Stimulated activated CD4-positive, alpha-beta T cell treated with anti-CD3 and anti-CD28 coated beads, Interleukin-12 subunit alpha, Interleukin-12 subunit beta, amount 100 ng/mL, for 4 hours (primary cell): Measurements from ENCODE around the gene APCDD1L.

Source experiments
- DNase-seq: peaks from one replicate; pipeline ENCODE4 v3.0.0-alpha.2; 2020

APCDD1L gene

DNA sequence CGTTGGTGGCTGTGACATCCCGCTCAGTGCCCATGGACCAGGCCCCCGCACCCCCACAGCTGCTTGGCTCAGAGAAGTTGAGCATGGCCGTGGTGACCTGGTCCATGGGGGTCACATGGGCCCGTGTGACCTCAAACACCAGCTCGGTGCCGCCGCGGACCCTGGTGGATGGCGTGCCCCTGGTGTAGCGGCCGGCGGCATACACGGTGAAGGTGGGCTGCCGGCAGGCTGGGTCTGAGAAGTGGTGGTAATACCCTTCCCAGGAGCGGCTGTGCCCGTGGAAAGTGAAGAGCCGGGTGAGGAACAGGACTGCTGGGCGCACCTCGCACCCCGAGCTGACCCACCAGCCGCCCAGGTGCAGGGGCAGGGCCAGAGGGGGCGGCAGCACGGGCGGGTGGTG is 54.1 kb downstream of the APCDD1L start:
- DNase-seq, result no peak

- no peak for DNase-seq
Observed at GRCh38 chr20:58459058-58459750, 56.0 kb downstream of the APCDD1L start.

- no peak for DNase-seq
Observed at GRCh38 chr20:58458342-58459057, 56.7 kb downstream of the APCDD1L start.

- no peak for DNase-seq
Observed at GRCh38 chr20:58457083-58457695, 58.0 kb downstream of the APCDD1L start.

DNA sequence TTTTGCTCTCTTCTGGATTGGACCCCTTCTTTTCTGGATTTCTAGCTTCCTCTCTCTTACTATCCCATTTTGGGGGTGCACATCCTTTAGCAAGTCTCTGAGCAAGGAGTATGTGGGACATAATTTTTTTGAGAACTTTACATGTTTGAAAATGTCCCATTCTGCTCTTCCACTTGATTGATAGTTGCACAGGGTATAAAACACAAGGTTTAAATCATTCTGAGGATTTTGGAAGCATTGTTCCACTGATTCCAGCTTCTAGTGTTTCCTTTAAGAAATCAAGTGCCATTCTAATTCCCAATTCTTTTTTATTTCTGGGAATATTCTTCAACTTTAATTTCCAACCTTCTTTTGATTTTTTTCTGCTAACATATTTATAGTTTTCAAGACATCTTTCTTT is 60.7 kb downstream of the APCDD1L start:
- DNase-seq, result no peak

DNA sequence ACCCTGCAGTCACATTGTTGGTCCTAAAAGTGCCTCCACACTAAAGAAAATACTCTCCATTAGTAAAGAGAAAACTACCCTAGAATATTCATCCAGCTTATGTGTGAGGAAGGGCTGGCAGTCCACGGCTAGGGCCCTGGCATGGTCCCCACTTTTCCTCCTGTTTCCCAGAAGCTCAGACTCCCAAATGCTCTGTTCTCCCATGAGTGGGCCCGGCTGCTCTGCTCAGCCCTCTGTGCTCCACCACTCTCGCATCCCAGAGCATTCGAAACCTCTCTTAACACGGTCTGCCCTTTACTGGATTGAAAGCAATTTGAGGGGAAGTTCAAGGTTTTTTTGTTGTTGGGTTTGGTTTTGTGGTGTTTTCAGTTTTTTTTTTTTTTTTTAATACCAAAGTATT is 61.8 kb downstream of the APCDD1L start:
- DNase-seq, result no peak

DNA sequence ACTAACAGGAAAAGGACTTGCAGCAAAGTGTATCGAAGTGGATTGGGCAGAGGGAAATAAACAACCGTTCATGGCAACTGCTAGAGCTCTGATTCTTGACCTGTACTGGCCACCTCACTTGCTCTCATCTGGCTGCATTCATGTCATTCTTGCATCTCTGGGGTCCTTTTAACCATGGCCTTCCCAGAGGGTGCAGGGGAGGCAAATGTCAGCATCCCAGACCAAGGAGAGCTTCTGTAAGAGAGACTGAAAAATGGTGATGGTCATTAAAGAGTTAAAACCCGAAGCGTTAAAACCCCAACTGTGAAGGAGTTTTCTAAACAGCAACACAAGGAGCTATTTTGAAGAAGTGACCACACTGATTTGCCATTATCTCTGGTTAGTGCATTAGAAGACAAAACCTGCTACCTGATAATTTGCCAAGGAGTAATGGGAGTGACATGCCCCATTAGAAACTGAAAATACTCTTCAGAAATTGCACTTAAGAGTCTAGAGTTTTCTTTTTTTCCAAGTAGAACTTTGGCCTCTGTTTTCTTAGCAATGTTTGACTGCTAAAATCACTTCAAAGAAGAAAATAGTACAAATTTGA is 62.4 kb downstream of the APCDD1L start:
- no peak for DNase-seq

DNA sequence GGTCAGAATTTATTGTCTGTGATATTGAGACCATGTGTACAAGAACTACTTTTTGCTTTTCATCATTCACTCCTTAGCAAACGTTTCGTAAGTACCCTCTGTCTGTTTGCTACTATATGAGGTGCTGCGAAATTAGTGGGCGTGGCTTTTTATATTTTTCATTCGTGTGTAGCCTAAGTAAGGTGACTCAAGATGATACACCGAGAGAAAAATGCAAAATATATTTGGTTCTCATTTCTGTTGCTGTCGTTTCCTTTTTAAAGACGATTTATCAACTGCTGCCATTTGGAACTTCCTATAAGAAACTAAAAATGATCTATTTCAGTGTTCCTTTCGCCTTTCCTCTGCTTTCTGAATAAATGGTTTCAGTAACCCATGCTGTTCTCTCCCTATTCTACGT is 64.9 kb downstream of the APCDD1L start:
- no peak for DNase-seq

GRCh38 chr20:58449681-58450221 is 65.4 kb downstream of the APCDD1L start:
- DNase-seq, result no peak

GRCh38 chr20:58448958-58449357 is 66.2 kb downstream of the APCDD1L start:
- no peak for DNase-seq

DNA sequence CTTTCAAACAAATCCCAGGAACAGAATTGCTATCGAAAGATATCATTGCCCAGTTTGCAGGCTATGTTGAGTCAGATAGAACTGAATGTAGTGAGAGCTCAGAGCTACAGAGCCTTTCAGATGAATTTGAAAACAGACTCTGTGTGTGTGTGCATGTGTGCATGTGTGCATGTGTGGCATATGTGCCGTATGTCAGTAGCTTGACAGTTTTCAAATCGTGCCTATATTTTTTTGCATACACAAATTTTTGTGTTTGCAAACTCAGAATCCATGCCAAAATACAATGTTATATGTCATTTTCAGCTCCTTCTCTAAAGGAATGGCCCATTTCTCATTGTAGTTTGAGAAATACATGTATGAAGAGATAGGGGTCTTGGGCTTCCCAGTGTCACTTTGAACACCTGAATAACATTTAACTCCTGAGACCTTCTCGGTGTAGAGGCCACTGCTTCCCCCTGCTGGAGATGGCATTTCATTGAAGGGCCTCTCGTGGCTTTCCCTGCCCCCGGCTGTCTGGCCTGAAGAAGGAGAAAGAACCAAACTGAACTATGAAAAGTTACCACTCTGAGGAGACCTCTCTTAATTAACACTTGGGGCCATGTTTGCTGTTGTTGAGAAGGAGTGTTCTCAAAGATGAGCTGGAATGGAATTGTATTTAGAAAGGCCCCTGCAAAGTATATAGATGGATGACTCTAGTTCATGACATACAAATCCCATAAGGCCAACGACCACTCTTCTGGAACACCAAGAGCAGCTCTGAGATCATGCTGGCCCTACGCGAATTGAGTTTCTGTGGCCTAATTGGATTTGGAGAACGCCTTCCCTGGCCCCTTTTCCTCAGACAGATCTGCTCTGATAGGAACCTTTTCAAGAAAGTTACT is 67.4 kb downstream of the APCDD1L start:
- peak; percentile 38 for DNase-seq

GRCh38 chr20:58446960-58447265 is 68.3 kb downstream of the APCDD1L start:
- no peak for DNase-seq

DNA sequence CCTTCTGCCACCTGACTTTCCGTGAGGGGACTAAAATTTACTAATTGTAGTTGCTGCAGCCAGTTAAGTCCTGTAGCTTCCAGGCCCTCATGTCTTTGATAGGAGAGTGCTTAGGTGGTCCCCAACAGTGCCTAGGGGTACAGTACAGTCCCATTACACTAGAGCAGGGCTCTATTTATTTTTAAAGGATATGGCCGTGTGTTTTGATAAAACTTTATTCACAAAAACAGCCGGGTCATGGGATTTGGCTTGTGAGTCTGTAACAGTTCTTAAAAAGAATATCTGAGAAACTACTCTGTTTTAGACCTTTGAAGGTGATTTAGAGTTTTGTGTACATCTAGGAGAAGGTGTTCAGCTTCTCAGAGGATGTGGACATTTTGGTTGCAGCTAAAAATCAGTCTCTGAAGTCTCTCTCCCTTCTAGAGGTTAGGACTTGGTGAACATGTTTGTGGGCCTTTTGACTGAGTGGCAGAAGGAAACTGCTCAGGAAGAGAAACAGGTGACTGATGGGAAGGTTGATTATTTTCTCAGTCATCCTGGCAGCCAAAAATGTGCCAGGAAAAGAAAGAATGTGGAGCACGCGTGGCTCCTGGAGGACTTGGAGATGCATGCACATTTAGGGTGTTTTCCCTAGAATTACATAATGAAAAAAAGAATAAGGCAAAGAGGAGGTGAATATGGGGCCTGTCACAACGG is 68.8 kb downstream of the APCDD1L start:
- DNase-seq, result no peak

DNA sequence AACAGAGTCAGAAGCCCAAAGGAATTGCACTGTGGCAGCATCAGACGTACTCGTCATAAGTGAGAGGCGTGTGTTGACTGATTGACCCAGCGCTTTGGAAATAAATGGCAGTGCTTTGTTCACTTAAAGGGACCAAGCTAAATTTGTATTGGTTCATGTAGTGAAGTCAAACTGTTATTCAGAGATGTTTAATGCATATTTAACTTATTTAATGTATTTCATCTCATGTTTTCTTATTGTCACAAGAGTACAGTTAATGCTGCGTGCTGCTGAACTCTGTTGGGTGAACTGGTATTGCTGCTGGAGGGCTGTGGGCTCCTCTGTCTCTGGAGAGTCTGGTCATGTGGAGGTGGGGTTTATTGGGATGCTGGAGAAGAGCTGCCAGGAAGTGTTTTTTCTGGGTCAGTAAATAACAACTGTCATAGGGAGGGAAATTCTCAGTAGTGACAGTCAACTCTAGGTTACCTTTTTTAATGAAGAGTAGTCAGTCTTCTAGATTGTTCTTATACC is 70.4 kb downstream of the APCDD1L start:
- no peak for DNase-seq

DNA sequence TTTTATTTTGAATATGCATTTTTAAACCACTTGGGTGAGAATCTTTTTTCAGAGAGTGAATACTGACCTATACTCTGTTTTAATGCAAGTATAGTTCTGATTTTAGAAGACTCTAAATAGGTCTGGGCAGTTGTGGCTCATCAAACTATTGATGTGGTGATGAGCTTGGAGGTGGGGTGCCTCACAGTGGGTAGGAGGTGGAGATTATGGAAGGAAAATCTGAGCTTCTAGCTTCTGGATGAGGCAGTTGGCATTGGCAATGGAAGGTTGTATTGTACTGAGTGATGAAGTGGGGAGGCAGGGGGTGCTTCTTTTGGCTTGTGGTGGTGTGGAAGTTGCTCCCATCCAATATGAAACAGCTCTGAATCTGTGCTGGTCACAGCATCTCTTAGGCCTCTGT is 73.5 kb downstream of the APCDD1L start:
- DNase-seq, result no peak

GRCh38 chr20:58440021-58440767 is 75.0 kb downstream of the APCDD1L start:
- DNase-seq, result no peak

DNA sequence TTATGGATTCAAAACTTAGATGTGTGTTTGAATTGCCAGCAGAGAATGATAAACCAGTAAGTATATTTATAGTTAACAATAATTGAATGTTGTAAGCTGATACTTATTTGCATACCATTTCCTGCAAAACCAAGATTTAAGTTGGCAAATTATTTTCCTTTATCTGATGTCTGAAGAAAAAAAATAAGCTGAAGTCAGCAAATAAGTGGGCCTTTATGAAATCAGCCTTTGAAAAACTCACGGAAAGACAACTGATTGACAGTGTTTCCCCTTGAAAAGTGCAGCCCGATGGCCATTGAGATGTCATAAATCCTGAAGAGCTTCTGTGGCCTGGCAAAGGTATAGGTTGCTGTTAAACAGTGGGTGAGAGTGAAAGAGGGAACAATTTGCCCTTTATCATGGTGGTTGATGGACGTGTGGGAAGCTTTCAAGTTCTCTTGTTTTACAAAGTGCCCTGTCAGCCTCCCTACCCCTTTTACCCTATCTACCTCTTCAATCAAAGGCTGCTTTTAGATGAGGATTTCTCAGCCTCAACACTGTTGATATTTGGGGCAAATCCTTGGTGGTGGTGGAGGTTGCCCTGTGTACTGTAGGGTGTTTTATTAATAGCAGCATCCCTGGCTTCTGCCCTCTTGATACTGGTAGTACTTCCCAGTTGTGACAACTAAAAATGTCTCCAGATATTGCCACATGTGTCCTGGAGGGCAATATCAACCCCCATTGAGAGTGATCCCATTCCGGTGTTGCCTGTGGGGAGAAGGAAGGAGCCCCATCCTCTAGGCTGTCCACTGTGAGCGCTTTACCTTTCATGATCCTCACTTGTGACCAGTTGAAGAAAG is 76.0 kb downstream of the APCDD1L start:
- DNase-seq, result no peak

- no peak for DNase-seq
Observed at GRCh38 chr20:58436868-58437645, 78.1 kb downstream of the APCDD1L start.

- DNase-seq, result no peak
Observed at GRCh38 chr20:58435237-58435636, 80.0 kb downstream of the APCDD1L start.
